HG03432 (cell line): ENCODE measurements around the gene KRT76.
"Not testable (repeated sequence)": the region's sequence is repeated elsewhere in the genome, so short reads cannot be mapped to it uniquely, and the experiment has no call there.

ENCODE experiments used
- ATAC-seq: cut with Tn5 transposase; IDR thresholded peaks from one replicate; pipeline ENCODE4 v1.9.1; 2021; ENCODE audit warnings: mild to moderate bottlenecking, moderate library complexity; ENCODE audit not compliant: unreplicated experiment

KRT76 gene

DNA sequence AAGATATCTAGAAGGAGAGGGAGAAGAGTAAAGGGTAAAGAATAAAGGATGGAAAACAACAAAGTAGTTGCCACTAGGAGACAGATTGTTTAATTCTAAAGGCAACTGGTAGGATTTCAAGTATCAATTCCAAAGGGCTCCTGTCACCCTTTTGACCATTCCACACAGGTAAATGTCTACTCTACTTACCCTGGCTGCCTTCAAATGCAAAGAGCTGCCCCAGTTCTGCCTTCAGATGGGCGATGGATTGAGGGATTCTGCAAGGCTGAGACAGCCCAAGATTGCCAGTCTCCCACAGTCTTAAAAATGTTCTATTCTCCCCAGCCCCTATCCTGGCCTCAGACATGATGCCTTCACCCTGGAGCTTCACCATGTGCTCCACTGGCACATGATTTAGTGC lies 11.4 kb downstream of the KRT76 start:
- no peak for ATAC-seq

DNA sequence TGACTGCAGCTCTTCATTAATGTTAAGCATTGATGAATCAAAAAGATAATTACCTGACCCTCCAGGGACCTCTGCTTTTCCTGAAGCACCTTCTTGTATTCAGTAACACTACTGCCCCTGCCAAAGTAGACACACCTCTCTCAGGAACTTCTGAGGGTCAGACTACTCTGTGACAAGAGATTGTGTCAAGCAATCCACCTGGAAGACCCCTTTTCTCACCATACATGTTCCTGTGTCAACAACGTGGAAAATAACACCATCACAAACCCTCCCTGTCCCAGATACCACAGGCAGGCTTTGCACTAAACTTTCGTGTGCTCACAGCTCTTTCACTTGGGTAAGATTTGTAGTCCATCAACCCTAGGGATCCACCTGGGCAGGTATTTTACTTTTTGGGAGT lies 13.2 kb downstream of the KRT76 start:
- no peak for ATAC-seq

DNA sequence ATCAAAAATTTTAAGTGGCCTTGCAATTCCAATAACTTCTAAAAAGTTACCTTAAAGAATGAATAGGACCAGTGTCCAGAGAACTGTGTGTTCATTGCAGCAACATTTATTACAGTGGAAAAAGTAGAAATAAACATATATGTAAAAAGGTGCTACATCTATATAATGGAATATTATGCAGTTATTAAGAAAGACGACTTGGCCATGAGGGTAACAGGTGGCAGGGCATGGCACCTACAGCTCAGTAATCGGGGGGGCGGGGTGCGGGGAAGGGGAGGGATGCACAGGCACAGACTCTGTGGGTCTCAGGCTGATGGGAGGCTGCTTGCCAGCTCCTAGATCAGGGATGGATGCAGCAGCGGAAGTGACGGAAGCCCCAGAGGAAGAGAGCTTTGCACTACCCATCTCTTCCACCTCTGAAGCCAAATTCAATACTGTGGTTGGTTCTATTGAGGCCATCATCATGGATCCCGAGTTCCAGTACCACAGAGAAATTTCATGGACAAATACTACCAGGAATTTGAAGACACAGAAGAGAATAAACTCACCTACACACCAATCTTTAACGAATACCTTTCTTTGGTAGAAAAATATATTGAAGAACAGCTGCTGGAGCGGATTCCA lies 14.0 kb downstream of the KRT76 start:
- ATAC-seq, result no peak

DNA sequence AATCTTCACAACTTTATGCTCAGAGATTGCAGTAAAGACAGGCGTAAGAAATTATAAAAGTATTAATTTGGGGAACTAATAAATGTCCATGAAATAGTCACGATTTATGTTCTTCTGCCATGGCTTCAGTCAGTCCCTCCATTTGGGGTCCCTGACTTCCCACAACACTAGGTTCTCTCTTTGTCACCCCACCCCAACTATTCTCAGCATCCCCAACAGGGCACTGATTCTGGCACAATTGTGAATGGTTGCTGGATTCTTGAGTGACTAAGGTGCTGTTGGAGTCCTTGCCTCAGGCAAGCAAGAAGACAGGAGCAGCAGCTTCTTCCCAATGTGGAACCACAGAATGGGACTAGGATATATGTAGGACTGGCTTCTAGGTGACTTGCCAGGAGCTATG lies 15.3 kb downstream of the KRT76 start:
- ATAC-seq, result no peak

DNA sequence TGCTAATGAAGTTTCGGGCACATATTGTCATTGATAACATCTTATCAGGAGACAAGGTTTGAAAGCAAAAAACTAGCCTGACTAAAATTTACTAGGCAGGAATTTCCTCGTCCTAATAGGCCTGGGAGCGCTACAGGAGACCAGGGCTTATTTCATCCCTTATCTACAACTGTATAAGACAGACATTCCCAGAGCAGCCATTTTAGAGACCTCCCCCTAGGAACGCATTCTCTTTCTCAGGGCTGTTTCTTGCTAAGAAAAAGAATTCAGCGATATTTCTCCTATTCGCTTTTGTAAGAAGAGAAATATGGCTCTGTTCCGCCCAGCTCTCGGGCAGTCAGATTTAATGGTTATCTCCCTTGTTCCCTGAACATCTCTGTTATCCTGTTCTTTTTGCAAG lies 15.9 kb downstream of the KRT76 start:
- not testable (repeated sequence) for ATAC-seq

DNA sequence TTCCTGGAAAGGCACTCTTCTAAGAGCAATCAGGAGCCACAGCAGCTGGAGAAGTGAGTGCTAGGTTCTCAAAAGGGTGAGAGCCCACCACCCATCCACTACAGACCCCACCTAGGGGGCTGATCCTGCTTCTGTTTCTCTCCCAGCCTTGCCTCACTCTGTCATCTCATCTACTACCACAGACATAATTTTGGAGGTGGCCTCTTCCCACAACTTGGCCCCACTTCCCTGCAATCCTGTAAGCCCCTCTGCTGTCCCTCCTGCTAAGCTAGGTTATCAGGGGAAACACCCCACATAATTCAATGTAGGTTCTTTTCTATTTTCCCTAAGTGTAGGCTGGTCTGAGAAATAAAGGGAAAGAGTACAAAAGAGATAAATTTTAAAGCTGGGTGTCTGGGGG lies 16.5 kb downstream of the KRT76 start:
- no peak for ATAC-seq

DNA sequence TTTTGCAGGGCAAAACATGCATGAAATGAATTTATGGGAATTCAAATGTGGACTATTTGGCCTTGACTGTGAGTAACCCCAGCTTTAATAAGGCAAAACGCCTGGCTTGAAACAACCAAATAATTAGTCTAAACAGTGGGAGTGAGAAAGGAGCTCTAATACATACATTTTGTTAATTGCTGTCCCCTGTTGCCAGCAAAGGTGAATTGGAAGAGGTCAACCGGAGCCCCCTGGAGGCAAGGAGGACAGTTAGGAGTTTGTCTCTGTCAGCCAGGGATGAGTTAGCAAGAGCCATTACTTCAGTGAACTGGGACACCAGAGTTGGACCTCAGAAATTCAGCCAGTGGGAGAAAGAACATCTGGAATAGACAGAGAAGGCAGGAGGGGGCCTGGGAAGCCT lies 17.4 kb downstream of the KRT76 start:
- no peak for ATAC-seq

DNA sequence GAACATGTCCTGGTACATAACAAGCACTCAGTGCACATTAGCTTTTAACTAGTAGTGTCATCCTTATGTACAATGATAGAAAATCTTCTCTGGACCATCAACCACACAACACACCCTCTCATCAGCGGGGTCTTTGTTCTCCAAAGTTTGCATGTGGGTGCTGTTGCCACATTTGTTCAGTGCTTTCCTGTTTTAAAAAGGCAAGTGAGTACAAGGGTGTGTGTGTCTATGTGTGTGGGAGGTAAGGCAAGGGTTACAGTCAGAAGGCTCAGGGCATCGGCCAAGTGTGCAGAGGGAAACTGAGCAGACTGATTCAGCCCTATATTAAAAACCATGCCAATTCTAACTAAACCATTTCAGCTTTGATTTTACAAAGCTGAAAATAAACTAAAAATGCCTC lies 17.9 kb downstream of the KRT76 start:
- ATAC-seq, result no peak

DNA sequence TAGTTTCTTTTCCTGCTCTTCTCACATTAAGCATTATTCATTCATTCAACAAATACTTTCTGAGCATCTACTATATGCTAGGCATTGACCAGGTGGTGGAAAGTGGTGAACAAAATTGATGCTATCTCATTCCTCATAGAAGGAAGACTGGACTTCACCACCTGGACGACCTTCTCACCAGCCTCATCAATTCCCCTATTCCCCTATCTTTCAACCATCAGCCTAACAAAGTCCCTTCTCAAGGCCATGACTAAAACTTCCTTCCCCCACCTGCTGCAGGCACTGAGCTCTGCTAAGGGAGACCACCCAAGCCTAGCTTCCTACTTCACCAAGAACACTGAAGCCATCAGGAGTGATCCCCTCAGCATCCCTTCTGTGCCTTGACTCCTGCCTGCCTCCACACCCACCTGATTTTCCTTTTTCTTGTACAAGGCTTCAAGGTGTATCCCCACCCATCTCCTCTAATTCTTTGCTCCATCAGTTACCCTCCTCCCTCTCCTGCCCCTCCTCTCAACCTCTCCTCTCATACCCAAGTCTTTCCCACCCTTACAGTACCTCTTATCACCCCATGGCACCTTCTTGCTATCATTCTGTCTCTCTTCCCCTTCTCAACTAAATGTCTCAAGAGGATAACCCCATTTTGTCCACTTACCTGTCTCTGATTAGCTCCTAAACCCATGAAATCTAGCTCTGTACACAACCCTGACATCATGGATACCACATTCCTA lies 19.5 kb downstream of the KRT76 start:
- ATAC-seq, result no peak

DNA sequence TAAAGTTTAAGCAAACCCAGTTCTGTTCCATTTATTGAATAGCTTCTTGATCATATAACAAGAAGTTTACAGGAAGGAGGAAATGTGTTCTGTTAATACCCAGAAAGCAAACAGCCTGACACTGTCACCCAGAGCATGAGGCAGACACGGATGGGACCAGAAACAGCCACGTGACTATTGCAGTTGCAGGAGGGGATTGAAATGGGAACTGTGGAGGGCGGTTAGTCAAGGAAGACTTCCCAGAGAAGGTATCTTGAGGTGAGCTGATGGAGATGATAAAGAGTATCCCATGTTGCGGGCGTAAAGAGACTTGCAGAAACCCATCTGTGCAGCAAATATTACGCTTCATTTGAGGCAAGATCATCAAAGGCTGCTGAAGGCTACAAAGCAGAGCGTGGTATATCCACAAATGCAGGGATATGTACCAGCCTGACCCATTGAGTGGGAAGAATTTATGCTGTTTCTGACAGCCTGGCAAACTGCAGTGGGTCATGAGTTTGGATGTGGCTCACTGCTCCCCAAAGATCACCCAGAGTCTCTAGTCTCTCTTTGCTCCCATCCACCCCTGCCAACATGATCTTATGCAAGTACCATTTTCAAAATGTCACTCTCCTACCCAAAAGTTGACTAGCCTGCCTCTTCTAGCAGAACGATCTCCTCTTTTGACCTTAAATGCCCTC lies 20.7 kb downstream of the KRT76 start:
- ATAC-seq, result no peak

DNA sequence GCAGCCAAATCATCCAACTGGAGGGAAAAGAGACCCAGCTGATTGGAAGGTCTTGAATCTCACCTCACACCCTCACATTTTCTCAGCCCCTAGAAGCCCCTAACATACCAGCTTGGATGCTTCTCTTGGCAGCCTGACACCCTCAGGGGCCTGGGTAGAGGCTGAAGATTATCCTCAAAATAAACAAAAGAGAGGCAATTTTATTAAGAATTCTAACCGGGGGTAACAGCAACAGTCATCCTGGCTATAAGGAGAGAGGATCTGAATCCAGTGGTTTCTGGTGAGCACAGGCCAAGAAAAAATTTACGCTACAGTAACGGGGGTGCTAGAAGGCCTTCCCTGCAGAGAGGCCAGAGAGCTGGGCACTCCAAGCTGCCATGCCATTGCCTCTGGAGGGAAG lies 21.6 kb downstream of the KRT76 start:
- no peak for ATAC-seq

DNA sequence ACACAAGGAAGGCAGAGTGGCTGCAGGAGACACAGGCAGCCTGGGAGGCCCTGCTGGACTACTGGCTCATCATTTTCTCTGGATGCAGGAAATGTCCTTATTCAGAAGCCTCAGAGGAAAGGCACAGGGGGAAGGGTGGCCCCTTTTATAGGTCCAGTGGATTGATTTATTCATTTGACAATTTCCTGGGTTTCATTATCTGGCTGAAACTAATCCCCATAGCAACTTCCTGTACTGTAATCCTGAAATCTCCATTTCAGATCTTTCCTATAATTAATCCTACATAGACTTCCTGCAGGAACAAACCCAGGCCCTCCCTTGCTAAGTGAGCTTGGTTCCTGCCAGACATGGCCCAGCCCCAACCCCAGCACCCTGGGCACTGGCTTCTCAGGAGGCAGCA lies 23.0 kb downstream of the KRT76 start:
- no peak for ATAC-seq

DNA sequence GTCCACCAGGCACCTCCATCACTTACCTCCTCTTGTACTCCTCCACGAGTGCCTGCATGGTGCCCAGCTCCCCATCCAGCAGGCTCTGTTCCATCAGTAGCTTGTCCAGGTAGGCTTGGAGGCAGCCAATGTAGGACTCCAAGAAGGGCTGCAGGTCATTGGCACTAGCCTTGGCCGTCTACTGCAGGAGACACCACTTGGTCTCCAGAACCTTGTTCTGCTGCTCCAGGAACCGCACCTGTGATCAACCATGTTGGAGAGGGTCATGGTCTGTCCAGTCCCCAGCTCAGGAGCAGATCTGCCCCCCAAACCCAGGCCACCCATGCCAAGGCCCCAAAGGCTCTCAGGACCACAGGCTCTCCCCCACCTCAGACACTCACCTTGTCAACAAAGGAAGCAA lies 23.9 kb downstream of the KRT76 start:
- no peak for ATAC-seq

DNA sequence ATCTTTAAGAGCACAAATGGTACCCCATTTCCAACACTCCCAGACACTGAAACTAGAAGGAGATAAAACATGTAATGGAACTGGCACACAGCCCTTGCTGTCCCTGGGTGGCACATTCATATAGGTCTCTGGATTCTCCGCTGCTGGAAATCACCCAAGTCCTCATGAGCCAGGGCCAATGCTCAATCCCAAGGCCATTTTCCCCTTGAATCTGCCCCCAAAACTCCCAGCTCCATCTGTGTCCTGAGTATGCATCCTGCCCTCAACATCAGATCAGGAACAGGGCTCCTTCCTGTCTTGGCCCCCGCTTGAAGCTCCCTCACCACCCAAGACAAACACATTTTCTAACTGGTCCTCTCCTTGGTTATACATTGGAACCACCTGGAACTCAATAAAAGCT lies 24.6 kb downstream of the KRT76 start:
- no peak for ATAC-seq

DNA sequence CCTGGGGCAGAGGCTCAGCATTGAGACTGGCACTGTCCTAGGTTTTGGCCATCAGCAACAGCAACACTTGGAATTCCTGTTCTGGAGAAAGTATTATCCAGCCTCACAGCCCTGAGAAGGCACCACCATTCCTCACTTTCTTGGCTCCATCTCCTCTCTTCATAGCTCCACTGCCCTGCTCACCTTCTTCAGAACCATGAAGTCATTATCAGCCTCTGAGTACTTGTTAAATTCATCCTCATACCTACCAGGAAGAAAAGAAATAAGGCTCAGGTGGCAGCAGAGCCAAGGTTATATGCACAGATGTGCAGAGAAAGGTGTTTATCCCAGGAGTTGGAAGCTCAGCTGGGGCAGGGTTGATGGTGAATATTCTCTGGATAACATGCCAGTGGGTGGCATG lies 25.4 kb downstream of the KRT76 start:
- no peak for ATAC-seq

DNA sequence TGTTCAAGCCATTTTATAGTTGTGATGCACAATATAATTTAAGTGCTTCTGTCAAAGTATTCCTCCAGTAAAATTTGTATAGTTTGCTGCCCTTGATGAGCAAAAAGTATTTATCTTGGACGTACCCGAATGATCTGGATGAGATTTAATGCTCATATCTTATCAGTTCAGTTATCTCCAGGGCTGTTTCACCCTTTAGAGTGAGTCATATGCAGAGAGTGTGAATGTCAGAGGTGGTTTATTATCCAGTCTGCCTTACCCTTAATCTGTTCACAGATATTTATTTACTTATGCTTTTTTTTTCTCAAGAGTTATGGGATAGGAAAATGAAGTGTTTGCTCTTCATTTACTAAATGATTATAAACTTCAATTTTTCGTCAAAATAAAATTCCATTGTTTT lies 26.6 kb downstream of the KRT76 start:
- ATAC-seq, result not testable (repeated sequence)

DNA sequence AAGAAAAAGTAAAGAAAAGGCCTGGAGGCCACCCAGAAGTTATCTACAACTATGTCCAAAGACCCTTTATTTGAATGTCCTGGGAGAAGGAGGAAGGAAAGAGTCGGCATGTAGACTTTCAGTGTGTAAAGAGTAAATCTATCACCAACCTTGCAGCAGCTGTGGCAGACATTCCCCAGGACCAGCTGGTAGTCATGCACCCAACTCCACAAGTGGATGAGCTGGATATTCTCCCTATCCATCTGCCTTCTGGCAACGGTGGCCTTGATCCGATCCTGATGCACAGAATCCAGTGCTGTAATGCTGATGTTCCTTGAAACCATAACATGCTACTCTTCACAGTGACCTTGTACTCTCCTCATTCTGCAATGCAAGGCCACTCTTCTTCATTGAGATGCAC lies 27.3 kb downstream of the KRT76 start:
- no peak for ATAC-seq

DNA sequence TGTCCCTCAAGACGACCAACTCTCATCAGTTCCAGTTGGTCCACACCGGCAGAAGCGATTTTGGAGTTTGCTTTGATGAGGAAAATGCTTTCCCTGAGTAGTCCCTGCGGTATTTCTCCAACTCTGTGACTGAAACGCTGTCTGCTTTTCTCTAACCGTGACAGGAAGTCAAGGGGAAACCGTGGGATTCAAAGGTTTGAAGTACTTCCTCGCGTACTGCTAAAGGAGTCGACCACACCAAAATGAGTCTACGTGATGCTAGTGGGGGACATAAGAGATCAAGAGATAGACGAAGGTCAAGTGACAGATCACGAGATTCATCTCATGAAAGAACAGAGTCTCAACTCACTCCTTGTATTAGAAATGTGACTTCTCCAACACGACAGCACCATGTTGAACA lies 28.6 kb downstream of the KRT76 start:
- ATAC-seq, result no peak

DNA sequence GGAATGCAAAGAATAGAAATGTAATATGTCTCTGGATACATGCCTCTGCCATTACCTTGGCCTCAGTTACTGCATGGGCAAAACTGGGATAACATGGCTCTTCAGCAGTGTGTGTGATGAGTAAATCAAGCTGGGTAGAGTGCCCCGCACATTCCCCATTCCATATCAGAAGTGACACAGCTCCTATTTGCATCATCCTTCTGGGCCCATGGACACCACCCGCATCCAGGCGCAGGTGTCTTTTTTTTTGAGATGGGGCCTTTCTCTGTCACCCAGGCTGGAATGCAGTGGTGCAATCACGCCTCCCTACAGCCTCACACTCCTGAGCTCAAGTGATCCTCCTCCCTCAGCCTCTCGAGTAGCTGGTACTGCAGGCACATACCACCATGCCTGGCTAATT lies 31.6 kb downstream of the KRT76 start:
- no peak for ATAC-seq

DNA sequence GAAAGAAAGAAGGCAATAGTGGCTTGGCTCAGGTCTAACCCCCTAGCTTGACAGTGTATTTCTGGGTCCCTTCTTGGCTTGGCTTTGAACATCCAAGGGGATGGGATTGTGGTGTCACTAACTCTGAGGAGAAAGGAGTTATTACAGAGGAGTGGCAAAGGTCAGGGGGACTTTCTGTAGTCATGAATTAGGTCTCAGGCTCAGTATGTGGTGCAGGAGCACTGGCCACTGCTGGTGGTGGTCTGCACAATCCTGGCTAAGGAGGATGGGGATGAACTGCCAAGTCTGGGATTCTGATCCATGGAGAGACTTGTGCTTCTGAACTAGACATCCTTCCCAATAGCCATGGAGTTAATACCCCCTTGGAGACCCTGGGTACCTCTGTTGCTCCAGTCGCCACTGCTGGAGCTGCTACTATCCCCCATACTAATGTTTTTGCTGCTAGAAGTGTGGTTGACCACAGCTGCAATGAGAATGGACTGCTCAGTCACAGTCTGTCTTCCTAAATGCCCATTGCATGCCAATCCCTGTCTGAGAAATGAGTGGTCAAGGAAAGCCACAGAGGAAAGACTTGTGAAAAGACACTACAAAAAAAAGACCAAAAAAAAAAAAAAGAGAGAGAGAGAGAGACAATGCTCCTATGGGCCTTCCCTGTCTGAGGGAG lies 32.5 kb downstream of the KRT76 start:
- ATAC-seq, result no peak

DNA sequence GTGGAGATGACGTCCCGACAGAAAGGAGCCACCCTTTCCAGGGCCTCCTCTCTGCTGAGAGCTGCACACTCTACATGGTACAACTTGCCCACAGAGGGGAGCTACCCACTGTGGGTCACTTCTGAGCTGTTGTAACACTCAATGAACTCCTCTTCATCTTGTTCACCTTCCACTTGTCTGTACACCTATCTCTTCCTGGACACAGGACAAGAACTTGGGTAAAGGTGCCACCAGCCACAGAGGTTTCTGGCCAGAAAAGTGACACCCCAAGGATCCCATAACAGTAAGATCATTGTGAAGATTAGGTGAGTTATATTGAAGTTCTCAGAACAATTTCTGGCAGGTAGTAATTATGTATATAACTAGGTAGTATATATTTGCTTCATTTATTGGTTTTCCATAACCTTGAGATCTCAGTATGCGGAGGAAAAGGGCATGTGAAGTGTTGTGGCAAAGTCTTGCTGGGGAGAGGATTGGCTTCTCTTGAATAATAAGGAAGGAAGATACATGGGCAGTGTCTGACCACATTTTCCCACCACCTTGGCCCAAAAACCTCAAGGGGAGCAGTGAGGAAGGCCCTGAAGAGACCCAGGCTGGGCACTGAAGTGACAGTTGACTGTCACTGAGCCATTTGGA lies 34.2 kb downstream of the KRT76 start:
- no peak for ATAC-seq
